ENCODE results near the gene EHMT1.

Gene EHMT1

GRCh38 chr9:137832830-137833590 lies 214.2 kb downstream of the EHMT1 start:
- ChIA-PET POLR2A (ENCODE audit: low non-redundant PET) (no interaction called here), CTCF (no interaction called here)
- no peak overlapping the region for H3K27ac ChIP-seq
- no peak for DNase-seq (ENCODE audit: low spot score)
- TF ChIP-seq CTCF (conservative IDR thresholded peaks at IDR 0.05; ENCODE audit: low read depth): no peak

- TF ChIP-seq CTCF (conservative IDR thresholded peaks at IDR 0.05; ENCODE audit: low read depth): no peak
- ChIA-PET CTCF (no interaction called here), POLR2A (ENCODE audit: low non-redundant PET) (no interaction called here)
- DNase-seq (ENCODE audit: low spot score): no peak
- H3K27ac ChIP-seq: no peak overlapping the region
Observed at GRCh38 chr9:137833721-137834613, 215.2 kb downstream of the EHMT1 start.

GRCh38 chr9:137834846-137835546 lies 216.2 kb downstream of the EHMT1 start:
- no peak overlapping the region for H3K27ac ChIP-seq
- CTCF ChIA-PET: no interaction called here
- no peak for DNase-seq (ENCODE audit: low spot score)
- POLR2A ChIA-PET (ENCODE audit: low non-redundant PET): no interaction called here
- no peak for TF ChIP-seq CTCF (conservative IDR thresholded peaks at IDR 0.05; ENCODE audit: low read depth)

- no peak for TF ChIP-seq CTCF (conservative IDR thresholded peaks at IDR 0.05; ENCODE audit: low read depth)
- CTCF ChIA-PET: no interaction called here
Observed at GRCh38 chr9:137836151-137836830, 217.5 kb downstream of the EHMT1 start.

GRCh38 chr9:137836831-137837241 lies 218.0 kb downstream of the EHMT1 start:
- no peak overlapping the region for H3K27ac ChIP-seq
- POLR2A ChIA-PET (ENCODE audit: low non-redundant PET): no interaction called here
- TF ChIP-seq CTCF (conservative IDR thresholded peaks at IDR 0.05; ENCODE audit: low read depth): no peak
- CTCF ChIA-PET: no interaction called here
- no peak for DNase-seq (ENCODE audit: low spot score)

More at GRCh38 chr9:137836151-137836830, 217.5 kb downstream of the EHMT1 start:
- no peak for DNase-seq (ENCODE audit: low spot score)
- no peak overlapping the region for H3K27ac ChIP-seq
- POLR2A ChIA-PET (ENCODE audit: low non-redundant PET): no interaction called here

Data from RWPE1 (cell line).